CD4-positive, alpha-beta T cell treated with Interleukin-17A for 4 hours (primary cell): ENCODE measurements around the gene XPC.
A peak's percentile ranks its signal among the peaks of the same experiment; 100 is the strongest.
"Not testable (repeated sequence)": the region's sequence is repeated elsewhere in the genome, so short reads cannot be mapped to it uniquely, and the experiment has no call there.

Experiments used
- DNase-seq: peaks from one replicate; pipeline ENCODE4 v3.0.0-alpha.2; 2020; ENCODE audit warnings: mixed read lengths

The XPC gene

DNA sequence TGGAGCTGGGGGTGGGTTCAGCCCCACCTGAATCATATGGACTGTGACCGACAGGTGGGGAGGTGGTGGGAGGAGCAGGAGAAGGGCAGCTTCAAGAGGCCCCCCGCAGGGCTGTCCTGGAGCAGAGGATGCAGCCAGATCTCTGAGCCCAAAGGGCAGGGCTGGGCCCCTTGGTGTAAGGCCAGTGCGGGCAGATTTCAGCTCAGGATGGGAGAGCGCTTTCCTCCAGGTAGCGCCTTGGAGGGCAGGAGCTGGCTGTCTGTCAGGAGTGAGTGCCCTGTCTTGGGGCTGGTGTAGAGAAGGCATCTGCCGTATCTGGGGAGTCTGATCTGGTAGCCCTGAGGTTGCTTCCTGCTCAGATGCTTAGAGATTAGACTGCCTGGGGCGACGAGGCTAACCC, 46.3 kb downstream of the XPC start:
- DNase-seq: no peak

DNA sequence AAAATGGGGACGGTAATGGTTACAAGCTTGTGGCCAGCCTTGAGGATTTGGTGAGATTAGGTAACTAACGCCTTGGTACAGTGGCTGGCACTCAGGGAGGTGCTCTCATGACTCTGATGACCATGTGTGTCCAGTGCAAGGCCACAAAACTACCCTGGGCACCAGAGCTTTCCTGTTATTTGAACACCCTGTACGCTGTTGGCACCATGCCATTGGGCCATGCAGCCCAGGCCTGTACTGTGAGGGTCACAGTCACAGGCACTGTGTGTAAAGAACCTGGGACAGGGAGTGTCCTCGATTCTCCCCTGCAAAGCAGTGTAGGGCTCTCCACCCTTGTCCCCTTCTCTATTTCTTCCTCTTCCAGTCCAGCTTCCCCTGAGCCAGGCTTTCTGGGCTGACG, 47.3 kb downstream of the XPC start:
- DNase-seq: no peak

DNA sequence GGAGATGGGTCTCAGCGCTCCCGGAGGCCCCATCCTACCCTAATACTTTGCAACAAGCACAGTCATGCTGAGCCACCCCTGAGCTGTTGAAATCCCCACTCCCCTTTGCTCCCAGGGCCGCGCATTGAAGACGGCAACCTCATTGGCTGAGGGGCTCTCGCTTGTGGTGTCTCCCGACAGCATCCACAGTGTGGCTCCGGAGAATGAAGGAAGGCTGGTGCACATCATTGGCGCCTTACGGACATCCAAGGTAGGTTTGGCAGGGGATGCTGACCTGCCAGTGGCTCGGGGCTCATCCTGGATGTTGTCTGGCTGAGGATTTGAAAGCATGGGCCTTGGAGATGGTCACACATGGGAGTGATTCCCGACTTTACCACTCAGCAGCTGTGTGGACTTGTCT, 47.7 kb downstream of the XPC start:
- no peak for DNase-seq

DNA sequence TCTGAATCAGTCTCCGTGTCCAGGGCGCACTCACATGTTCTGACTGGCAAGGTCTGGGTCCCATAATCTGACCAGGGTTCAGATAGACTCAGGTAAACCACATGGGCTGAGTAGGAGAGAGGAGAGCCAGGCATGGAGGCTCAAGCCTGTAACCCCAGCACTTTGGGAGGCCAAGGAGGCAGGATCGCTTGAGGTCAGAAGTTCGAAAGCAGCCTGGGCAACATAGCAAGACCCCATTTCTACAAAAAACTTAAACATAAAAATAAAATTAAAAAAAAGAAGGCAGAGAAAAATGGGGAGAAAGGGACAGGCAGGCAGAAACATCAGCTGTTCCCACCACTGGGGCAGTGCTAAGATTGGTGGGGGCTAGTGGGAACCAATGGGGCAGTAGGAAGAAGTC, 48.2 kb downstream of the XPC start:
- no peak for DNase-seq

DNA sequence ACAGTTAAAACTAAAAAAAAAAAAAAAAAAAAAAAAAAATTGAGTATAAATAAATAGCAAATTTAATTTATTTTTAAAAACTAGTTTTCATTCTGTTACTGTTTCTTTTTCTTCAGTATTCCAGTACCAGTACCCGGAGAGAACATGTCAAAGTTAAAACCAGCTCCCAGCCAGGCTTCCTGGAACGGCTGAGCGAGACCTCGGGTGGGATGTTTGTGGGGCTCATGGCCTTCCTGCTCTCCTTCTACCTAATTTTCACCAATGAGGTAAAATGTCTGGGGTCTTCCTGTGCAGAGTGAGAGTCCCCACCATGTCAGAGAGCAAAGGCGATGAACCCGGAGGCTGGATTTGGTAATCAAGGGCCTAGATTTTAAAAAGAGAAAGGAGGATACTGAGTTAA, 49.1 kb downstream of the XPC start:
- DNase-seq: no peak

DNA sequence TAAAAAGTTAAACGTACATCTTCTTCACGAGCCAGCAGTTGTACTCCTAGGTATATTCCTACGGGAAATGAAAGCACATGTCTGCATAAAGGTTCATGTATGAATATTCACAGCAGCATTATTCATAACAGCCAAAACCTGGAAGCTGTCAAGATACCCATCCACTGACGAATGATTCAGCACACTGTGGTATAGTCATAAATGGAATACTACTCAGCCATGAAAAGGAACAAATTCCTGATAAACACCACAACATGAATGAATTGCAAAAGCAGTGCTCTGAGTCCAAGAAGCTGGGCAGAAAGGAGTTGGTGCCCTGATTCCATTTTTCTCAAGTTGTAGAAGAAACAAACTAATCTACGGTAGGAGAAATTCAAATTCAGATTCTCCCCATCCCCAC, 49.7 kb downstream of the XPC start:
- DNase-seq: no peak

DNA sequence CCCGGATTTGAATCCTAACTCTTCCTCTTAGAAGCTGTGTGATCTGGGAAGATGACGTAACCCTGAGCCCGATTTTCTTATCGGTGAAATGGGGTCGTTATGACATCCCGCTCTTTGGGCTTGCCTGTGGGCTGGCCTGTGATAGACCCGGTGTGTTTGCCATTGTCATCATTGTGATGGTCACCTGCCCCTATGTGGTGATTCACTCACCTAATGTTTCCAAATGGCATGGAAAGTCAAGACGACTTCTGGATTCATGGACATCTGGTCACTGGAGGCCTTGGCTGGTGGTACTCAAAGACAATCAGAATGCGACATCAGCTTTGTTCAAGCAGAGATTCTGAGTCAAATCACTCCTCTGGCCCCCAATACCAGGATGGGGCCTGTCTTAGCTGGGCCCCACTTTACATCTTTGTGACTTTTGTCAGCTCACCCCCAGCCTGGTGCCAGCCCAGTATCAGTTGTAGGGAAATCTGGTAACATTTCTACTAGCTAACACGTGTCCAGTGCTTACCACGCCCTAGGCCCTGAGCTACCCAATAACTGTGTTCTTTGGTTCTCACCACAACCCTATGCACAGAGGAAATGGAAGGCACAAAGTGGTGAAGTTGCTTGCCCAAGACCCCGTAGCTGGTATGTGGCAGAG, 50.8 kb downstream of the XPC start:
- DNase-seq: no peak

DNA sequence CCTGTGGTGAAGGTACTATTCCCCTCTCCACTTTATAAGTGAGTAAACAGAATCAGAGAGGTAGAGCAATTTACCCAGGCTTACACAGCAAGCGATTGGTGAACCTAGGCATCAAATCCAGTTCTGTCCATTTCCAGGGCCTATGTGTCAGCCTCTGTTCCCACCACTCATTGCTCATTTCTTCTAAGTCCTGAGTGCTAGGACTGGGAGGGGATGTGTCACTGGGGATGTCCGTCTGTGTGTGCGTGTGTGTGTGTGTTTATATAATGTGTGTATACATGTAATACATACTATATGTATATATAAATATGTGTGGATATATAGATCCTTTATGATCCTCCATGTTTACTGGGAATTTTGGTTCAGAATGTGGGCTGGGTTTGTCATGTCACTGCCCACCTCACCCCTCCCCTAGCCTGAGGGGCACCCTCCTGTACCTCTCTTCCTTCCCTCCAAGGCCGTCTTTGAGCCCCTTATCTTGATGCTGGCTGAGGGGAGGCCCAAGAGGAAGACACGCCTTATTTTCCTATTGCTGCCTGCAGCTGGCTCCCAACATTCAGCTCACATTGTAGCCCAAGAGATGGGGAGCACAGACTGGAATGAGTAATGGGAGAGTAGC, 51.4 kb downstream of the XPC start:
- no peak for DNase-seq

DNA sequence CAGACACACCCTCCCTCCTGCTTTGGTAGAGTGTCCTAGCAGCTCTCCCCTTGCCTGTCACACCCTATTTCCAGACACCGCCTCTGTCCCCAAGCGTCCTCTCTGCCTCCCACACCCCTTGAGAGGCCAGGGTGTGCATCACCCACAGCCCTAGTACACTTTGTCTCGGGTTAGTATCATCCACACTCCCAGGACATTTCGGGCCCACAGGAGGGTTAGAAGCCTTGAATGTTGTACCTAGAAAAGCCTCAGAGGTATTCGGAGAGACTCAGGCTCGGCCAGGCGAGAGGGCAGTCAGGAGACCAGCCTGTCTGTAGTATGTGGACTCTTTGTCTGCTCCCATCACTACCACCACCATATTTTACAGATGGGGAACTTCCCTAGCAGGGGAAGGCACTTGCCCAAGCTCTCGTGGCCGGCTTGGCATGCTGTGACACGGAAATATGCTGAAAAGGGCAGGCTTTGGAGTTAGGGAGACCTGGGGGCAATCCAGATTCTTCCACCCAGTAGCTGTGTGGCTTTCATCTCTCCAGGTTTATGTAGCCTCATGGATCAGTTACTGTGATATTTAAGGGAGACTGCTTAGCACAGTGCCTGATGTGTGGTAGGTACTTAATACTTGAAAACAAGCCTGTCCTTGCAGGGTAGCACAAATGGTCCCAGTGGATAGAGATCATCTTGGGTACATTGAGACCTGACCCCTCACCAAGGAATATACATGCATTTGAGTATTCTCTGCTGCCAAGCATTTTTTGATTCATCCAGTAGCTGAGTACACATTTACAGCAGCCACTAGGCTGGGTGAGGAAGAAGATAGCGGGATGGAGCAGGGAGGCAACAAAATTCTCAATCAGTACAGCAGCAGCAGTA, 52.1 kb downstream of the XPC start:
- DNase-seq: no peak

DNA sequence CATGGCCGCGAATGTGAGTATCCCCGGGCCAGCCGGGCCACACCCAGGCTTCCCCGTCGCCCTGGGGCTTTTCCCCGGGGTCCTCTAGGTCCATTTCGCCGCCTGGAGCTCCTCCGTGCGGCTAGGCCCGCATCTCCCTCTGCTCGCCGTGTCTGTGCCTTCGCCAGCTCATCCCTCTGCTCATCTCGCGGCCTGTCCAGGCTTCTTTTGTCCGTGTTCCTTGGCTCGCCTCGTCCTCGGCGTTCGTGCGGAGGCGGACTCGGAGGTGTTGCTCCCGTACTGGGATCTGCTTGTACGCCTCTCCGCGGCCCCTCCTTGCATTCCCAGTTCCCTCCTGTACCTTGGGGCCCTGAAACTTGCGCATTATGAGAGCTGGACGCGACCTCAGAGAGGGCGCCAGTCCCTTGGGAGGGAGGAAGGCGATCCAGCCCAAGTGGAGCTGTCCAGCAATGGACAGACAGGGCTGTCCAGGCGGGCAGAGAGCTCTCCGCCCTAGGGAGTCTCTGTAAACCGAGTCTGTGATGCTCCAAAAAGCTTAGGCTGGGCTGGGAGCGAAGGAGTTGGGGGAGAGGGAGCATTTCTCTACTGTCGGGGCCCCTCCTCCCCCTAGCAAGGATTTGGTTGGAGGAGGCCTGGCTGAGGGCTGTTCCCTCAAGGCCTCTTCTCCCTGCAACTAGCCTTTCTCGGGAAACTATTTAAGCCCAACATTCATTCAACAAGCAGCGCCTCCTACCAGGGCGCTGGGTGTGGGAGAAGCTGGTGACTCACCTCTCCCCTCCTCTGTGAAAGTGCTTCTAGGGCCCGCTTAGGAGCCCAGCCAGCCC, 53.0 kb downstream of the XPC start:
- DNase-seq: peak; percentile 76

DNA sequence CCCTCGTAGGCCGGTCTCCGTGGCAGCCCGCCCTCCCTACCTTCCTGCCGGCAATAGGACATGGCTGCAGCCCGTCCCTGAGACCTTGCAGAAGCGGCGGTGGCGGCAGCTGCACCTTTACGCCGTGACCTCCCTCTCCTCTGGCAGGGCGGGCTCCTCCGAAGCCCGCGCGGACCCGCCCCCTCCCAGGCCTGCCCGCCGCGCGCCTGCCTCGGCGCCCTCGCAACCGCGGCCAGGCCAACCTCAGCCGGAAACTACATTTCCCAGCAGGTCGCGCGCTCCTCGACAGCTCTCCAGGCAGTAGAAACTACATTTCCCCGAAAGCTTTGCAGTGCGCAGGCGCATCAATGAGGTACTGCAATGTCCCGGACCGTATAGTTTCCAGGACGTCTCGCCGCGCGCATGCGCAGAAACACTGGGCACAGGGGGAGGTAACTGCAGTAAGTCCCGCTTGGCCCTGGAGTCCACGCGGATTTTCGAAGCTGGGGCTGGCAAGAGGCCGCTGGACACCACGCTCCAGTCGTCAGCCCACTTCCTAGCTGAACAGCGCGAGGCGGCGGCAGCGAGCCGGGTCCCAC, 53.7 kb downstream of the XPC start, which contains the start of the genes CHCHD4 and TMEM43:
CHCHD4 (minus strand) TSS at position 256 of the 578 bp plus-strand sequence; CDS start at position 62, 194 bp downstream.
TMEM43 (plus strand) TSS at position 438 of the 578 bp plus-strand sequence. CDS start 142 bp downstream, outside the sequence.
- DNase-seq: peak; percentile 98

DNA sequence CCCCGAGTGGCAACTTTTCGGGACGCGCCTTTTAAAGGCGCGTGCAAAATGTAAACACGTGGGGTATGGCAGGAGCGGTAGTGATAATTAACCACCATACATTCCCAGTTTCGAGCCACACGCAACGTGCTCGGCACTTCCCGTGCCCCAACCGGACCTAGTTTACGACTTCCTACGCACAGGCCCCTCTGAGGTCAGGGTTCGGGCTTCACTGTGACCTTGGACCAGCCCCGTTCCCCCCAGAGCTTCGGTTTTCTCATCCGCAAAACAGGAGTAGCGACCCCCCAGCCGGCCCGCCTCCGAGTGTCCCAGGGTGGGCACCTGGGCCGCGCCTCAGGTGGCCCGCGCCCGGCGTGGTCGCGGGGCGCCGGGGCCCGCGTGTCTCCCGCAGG, 54.2 kb downstream of the XPC start:
- peak; percentile 75 for DNase-seq

DNA sequence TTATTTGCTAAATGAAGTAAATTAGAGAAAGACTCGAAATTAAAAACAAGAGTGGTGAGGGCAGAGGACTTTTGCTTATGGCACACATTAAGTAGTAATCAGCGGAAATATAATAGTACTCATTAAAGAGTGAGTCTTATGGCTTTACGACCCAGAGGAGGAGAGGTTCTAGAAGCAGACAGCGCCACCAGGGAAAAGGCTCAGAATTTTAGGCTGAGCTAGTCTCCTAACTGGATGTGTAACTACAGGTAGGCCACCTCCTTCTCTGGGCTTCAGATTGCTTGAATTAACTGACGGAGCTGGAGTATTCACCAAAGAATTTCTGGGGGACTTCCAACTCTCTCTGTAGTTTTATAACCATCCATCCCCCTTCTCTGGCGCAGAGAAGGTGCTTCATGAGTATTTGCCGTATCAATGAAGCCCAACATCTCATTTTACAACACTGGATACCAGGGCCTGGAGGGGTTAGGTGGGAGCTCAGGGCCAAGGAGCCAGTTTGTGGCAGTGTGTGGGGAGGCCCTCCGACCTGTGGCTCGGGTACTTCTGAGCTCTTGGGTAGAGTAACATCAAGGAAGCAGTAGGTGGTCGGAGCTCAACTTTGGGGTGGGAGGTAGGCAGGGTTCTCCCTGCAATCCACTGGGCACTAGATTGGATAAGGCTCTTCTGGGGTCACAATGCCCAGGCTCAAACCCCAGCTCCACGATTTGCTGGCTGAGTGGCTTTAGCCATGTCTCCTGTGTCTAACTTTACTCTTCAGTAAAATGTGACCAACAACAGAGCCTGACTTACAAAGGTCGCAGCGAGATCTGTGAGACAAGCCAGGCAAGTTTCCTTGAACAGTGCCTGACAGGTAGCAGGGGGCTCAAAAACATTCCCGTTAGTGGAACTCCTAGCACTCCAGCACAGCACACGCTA, 54.8 kb downstream of the XPC start:
- no peak for DNase-seq

DNA sequence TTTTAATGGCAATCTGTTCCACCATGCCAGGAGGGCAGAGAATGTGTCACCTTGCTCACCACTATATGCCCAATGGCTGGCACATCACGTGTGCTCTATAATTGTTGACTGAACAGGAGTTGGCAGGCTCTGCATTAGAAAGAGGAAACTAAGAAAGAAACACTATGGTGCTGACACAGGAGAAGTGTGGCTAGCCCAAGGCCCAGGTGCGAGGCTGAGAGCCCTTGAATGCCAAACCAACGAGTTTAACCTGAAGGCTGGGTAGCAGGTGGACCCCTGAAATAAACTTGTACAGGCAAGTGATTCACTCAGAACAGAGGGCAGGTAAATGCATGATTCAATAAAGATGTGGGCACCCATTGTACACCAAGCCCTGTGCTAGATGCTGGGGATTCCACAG, 56.1 kb downstream of the XPC start:
- DNase-seq: no peak

DNA sequence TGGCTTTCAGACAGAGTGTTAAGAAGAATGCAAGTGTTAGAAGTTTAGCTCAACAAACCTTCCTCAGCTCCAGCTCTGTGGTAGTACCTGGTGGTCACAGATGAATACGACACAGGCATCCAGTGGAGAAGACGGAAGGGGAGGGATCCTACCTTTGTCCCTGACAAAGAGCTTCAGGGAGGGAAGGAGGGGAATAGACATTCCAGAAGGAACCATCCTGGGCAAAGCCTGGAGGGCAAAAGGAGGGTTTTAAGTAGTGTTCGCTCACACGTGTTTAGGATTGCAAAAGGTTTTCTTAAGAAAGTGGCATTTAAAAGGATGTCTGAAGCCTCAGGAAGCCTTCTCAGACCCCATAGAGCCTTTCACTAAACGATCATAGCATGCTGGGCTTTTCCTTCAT, 56.5 kb downstream of the XPC start:
- no peak for DNase-seq

DNA sequence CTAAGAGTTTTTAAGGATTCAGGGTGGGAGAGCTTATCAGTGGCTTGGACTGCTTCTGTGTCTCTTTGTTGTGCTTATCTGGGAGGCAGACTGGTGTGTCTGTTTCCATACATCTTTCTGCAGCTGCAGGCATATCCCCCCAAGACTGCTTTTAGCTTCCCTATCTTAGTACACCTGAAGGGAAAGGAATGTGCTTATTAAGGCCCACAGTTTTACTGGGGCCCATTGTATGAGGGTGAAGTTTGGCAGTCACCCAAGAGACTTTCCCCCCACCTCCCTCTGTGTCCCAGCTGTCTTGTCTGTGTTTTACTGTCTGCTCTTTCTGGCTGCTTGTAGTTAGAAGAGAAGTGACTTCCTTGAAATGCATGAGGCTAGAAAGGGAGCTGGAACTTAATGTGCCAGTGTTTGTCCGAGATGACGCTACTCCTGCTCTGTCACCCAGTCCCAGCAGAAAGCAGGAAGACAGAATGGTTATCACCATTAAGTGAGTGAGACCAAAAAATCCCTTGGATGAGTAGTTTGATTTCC, 57.4 kb downstream of the XPC start:
- DNase-seq: not testable (repeated sequence)

DNA sequence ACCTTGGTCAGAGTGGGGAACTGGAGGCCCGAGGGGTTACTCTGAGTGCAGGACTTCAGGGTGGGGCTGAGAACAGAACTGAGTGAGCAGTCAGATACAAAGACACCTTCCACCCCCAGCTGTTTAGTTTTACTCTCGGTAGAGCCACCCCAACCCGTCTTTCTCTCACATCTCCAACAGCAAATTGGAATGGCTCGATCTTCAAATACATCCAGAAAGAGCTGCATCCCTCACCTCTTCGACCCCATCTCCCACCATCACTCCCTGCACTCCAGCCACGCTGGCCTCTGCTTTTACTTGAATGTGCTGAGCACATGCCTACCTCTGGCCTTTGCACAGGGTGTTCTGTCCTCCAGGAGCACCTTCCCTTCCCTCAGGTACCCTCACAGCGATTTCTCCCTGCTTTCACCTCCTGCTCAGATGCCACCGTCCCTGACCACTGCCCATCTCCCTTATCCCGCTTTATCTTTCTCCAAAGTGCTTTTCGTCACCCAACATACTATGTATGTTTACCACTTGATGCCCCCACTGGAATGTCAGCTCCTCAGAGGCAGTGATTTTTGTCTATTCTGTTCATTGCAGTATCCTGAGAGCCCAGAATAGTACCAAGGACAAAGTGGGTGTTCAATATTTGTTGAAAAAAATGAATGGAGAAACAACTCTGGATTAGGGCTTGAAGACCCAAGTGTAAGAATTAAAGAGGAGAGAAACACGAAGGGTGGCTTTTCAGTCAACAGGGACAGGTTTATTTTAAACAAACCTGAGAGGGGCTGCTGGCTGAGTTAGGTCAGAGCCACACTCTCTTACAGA, 58.1 kb downstream of the XPC start:
- no peak for DNase-seq

DNA sequence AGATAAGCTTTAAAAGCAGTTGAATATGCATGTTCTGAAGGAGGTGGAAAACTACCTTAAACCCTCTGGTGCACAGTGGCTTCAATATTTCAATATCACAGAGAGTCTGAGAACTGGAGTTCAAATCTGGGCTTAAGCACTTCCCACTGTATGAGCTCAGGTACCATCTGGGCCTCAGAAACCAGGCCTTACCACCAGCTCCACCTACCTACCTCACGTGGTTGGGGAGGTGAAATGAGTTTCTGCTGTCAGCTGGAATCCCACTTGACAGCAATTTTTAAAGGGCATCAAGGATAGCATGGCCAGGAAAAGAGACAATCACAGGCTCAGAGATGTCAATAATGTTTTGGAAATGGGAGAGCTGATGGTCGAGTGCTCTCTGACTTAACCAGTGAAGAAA, 58.8 kb downstream of the XPC start:
- no peak for DNase-seq

DNA sequence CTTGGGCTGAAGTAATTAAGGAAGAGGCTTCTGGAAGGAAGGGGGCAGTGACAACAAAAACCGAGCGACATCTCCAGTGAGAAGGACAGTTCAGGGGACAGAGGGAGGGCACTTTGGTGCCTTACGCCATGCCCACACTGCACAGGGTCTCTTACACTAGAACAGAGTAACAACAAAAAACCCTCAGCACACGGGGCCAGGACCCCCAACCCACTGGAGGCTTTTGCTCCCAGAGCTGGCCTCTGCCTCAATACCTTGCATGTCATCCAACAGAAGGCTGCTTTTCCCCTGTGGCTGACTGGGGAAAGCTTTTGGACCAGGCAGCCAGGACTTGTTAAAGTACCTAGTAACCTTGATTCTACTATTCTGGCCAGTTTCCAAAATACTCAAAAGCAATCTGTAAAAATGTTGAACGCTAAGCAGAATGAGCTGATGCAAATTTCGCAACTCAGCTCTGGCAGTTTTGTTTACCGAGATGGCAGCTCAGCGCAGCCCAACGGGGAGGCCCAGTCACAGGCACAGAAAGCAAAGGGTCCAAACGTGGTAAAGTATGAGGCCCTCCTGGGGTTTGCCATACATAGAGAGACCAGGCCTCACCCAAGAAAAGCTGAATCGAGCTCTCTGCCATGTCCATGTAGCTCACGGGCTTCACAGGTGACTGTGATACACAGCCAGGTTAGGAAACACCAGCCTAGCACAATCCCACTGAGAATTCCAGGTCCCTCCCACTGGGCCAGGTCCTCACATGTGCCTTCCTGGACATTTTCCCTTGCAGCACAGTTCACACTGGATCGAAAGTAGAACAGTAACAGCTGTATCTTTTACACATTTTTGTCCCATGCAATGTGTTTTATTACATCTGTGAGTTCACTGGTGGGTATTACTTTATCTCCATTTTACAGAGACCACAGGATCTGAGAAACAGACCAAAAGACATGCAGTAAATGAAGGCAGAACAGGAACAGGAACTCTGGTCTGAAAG, 59.7 kb downstream of the XPC start:
- DNase-seq: no peak
